Stimulated activated CD8-positive, alpha-beta memory T cell treated with anti-CD3 and anti-CD28 coated beads, Interleukin-12 subunit alpha, Interleukin-12 subunit beta, amount 100 ng/mL, for 24 hours (primary cell): ENCODE data around the gene ACAA2.

Experiments used
- DNase-seq: peaks from one replicate; pipeline ENCODE4 v3.0.0-alpha.2; 2020; ENCODE audit errors: extremely low read depth

The ACAA2 gene, protein sequence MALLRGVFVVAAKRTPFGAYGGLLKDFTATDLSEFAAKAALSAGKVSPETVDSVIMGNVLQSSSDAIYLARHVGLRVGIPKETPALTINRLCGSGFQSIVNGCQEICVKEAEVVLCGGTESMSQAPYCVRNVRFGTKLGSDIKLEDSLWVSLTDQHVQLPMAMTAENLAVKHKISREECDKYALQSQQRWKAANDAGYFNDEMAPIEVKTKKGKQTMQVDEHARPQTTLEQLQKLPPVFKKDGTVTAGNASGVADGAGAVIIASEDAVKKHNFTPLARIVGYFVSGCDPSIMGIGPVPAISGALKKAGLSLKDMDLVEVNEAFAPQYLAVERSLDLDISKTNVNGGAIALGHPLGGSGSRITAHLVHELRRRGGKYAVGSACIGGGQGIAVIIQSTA

DNA sequence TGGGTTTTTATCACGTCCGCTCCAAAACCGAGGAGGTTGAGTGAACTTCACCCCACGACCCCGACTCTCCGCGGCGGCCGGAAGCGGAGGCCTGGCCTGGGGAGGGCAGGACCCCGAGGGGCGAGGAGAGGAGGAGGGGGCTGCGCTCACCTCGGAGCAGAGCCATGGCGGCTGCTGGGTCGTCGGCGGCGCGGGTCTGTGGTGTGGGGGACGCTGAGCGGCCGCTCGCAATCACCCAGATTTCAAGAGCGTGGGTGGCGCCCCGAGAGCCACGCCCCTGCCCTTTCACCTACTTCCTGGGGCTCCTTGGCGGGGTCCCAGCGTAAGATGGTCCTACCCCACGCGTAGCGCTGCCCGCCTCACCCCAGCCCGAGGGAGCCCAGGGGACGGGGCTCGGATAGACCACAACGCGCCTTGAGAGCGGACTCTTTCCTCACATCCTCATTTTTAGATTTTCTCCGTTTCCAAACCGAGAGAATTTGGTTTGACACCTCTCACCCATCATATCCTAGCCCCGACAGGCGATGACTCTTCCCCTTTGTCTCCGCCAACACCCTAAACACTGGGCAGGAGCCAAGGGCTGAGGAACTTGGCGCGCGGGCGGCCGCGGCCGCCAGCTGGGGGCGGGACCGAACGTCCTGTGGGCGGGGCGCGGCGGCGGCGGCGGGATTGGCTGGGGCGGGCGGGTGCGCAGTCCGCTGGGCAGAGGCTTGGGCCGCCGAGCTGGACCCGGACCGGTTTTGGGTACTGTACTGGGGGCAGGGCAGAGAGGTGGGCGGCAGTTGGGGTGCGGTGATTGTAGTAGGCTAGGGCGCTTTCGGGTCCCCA, at the start of gene ACAA2:
Gene ACAA2, minus strand, starts transcription at position 215 of the 828 bp plus-strand sequence. Its CDS starts 49 bp downstream, at position 166.
- peak; percentile 65 for DNase-seq

DNA sequence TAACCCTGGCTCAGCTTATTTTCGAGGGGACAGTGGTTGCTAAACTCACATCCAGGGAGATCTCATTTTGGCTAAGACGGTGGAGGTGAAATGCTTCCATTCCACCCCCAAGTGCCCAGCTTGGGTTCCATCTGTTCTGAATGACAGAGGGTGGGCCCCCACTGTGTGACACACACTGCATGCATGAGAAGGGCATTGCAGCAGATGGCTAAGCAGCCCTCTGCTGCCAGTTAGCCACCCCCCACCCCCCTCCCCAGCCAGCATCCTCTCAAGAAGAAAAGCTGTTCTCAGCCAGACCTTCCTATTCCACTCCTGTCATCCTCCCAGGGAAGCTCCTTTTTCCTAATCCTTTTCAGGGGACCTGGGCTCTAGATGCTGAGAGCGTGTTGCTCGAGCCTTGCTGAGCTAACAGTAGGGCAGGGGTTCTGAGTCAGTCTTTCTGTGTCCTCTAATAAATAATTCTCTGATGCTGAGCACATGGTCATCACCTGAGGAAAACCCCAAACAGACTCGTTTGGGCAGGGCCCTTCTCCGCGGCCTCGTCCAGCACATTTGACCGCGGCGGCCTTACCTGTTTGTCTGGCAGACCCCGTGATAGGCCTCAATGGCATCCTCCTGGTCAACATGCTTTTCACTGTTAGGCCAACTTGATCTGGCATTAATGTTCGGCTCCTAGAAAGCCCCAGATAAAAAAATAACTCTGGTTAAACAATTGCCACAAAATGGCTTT, 49.5 kb upstream of the ACAA2 start:
- DNase-seq: no peak

DNA sequence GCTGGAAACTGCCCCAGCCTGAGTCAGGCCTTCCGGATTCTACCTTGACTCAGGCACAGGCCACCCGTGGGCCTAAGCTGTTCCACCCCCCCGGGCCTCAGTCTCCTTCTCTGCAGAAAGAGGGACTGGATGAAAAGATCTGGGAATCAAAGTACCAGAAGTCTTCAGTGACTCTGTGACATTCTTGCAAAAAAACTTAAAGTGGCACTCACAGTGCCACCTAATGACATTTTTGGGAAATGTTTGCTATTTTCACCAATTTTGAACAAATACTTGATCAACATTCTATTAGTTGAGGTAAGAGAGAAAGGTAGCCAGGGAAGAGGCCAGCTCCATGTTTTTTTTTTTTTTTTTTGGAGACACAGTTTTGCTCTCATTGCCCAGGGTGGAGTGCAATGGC, 48.3 kb upstream of the ACAA2 start:
- DNase-seq: no peak

DNA sequence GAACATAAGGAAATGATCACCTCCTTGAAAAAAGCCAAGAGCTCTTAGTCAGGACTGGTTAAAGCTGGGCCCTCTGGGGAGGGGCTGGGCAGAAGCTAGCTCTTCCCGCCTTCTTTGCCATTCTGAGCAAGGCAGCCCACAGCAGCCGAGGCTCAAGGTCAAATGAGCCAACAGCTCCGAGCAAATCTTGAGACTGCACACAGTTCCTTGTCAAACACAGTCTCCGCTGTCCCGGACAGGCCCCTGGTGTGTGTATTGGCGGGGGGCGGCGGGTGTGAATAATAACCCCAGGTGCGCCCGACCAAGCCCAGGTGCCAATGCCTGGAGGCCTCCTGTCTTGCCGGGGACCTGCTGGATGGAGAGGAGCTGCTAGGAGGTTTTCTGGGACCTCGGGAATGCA, 46.4 kb upstream of the ACAA2 start:
- no peak for DNase-seq

DNA sequence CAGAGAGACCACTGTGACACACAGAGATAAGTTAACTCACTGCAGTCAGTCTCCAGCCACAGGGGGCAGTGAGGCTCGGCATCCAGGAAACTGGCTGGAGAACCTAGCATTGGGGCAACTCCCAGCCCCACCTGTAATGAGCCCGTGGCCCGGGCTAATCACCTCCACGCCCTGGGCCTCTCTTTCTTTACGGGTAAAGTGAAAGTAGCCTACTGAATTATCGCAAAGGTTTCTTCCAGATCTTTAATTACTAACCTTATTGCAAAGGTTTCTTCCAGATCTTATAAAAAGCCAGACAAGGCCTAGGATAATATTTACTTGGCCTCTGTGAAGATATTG, 45.7 kb upstream of the ACAA2 start:
- no peak for DNase-seq

DNA sequence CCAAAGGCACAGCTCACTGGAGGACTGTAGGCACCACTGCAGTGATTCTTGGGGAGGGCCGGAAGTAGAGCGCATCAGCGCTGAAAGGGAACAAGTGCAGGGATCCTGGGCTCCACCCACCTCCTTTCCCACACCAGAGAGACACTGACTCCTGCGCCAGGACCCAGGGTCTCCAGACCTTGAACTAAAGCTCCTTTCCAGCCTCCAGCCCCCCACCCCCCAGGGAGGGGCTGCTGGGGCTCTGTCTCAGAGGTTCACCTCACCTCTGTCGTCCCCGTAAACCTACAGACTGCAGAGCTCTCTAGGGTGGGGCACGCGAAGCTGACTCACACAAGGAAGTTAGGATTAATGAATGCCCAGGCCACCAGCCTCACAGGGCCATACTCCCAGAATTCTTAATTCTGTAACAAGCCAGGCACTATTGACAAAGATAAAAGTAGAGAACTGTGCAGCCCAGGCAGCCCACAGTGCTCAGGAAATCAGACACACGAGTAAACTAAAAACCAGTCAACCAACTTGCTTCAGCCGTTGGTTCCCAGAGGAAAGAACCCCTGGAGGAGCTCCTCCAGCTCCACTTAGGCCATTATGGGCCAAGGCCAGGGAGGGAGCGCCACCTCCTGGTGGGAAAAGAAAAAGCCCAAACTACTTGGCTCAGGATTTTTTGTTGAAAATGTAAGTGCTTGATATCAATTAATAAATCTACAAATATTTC, 45.1 kb upstream of the ACAA2 start:
- DNase-seq: no peak

DNA sequence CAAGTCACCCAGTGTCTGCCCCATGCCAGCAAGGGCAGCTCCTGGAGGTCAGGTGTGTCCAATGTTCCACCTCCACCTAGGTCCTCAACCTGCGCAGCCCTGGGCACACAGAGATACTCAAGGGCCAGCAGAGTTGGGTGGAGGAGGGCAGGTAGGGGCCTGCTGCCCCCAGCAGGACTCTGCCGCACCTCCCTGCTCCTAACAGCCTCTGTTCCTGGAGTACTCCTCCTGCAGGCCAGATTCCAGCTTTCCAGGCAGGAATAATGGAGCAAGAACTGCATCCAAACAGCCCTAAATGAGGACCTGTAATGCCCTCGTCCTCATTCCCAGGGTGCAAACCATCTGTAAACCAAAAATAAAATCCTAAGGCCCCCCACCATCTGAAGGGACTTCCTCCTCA, 44.4 kb upstream of the ACAA2 start:
- no peak for DNase-seq

DNA sequence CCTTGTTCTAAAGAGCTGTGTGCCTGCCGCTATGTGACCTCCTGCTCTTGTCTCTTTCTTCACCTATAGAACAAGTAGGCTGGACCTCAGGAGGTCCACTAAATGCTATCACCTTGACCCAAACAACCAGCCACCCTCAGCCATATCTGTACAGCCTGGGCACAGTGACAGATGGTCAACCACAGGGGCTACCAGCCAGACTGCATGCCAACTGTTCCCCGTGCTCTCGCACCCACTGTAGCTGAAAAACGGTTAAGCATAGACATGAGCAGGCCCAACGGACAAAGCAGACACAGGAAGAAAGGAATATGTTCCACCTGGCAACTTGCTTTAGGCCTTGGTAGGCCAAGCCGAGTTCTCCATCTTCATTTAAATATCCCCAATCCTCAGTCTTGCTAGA, 43.2 kb upstream of the ACAA2 start:
- DNase-seq: no peak

DNA sequence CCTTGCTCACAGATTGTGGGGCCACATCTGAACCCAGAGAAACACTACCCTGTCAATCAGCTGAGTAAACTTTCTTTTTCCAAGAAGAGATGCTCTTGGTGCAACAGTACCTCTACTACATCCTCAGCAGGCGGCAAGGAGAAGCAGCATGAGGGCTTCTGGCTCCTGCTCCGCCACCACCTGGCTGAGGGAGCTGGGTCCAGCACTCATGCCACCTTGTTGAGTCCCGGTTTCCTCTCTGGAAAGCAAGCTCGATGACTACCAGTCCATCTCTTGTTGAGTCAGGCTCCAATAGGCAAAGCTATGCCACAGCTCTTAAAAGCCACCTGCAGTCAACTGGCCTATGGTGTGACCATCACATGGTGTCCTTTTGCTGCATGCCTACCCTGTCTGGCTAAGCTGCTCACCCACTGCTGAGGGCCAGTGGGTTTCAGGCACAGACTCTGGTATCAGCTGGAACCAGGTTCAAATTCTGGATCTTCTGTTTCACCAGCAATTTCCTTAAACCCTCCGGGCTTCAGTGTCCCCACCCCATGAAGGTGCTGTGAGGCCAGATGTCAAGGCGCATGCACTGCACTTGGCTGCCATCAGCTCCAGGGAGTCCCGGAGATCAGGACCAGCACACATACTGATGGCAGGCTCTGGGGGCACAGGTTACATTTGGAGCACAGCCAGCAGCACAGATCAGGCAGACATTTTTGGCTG, 42.5 kb upstream of the ACAA2 start:
- no peak for DNase-seq

DNA sequence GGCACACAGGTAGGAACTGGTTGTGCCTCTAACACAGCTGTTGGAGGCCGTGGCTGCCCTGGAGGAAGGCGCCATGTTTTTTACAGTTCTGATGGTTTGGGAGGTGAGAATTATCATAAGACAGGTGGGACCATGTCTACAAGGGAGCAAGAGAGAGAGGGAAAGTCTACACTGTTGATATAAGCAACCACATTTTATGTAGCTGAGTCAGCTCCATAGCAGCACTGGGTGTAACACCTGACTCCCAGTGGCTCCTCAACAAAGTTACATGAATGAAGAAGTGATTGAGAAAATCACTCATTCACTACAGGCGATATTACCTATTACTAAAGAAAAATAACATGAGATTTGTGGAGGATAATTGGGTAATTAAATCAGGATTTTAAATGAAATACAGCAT, 41.3 kb upstream of the ACAA2 start:
- DNase-seq: no peak

DNA sequence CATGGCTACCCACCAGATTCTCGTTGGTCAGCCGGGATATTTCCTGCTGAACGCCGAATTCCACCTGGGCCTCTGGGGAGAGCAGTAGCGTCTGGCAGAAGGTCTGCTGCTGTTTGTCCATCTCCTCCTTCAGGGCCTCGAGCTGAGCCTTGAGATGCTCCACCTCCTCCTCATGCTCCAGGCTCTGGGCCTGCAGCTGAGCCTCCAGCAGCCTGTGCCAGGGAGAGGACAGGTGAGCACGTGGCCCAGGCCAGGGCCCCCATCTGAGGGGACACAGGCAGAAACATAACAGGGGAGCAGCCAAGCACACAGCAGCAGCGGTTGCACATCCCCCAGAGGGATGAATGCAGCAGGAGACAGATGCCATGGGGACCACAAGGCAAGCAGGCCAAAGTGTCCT, 40.1 kb upstream of the ACAA2 start:
- DNase-seq: no peak

DNA sequence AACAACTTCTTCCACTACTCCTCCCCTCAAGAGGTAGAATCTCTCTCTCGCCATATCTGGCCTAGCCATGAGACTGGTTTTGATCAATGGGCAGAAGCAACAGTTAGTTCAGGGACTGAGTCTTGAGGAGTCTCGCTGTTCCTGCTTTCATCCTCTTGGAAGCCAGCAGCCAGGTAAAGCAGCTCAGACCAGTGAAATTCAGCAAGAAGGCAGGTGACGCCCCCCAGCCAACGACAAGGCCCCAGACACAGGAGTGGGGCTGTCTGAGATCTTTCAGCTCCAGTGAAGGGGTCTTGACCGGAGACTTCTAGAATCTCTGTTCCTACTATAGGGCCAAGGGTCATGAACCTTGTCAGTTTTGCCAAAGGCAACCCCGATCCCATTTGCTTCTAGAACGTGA, 39.7 kb upstream of the ACAA2 start:
- no peak for DNase-seq

DNA sequence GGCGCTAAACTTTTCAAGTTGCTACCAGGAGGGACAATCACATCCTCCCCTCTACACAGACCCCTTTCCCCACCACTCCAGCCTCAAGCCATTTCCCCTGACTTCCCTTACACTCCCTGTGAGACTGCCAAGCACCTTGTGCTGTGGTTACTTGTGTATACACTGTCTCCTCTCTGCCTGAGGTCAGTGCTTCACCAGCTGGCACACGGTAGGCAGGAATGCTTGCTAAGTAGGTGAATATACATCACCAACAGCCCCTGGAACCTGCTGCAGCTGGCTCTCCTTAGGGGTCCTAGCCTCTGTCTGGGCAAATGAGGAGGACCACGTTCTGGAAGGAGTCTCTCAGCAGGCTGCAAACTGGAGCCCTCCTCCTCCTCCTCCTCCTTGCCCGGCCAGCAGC, 38.3 kb upstream of the ACAA2 start:
- DNase-seq: no peak

DNA sequence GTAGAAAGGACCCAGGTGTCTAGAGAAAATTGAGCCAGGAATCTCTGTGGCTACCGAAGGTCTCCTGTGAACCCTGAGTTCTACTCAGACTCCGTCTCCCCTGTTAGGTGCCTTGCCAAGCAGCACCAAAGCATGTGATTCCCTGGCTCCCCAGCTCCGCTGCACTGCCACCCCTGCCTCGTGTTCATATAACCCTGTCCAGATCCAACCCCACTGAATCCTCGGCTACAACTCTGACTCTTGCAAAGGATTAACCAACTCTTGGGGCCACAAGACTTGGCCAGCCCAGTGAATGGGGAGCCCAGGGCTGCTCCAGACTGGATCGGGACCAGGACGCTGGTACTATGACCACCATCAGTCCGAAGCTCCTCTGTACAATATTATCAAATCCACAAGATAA, 37.3 kb upstream of the ACAA2 start:
- DNase-seq: no peak

DNA sequence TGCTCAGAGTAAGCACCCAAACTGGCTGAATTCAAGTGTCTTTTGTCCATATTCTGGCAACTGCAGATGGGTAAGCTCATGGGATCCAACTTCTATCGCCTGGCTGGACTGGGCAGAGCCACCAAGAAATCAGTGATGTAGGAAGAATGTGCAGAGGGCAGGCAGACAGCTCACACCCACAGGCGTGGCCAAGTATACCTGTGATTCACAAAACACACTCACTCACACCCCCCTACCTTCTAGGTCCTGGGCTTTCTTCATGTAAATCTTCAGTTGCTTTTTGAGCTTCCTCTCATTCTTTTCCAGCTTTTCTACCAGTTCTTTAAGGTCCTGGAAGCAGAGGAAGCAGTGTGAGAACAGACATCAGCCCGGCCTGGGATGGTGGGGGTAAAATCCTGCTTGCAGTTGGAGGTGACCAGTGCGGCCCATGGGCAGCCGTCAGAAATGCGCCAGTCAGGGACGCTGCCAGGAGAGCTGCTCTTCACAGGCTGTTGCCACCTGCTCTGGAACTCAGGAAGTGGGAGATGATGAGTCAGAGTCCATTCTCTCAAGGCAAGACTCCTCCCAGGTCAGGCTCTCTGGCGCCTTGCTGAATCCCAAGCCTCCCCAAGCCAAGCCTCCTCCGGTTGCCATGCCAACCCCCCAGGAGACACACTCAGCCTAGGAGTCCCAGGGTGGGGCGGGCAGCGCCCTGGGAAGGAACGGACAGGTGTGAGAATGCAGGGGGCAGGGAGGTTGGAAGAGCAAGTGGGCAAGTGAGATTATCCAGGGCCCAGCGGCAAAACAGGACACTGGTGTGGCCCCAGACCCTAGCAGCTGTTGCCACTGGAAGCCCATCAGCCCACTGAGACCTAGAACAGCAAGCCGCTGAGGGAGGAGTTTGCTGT, 36.2 kb upstream of the ACAA2 start:
- DNase-seq: no peak

DNA sequence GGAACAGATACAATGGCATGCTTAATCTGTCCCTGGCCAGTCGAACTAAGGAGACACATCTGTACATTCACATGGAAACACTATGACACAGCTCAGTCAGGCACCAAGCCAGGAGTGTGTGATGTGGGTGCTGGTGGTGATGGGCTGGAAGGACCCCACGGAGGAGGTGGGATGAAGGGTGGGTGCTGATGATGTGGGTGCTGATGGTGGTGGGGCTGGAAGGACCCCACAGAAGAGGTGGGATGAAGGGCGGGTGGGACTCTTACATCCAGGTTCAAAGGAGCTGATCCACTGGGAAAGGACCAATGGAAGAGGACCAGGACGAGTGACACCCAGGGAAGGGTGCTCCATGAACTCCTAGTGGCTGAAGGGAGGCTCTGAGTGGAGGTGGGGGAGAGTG, 34.8 kb upstream of the ACAA2 start:
- DNase-seq: no peak

DNA sequence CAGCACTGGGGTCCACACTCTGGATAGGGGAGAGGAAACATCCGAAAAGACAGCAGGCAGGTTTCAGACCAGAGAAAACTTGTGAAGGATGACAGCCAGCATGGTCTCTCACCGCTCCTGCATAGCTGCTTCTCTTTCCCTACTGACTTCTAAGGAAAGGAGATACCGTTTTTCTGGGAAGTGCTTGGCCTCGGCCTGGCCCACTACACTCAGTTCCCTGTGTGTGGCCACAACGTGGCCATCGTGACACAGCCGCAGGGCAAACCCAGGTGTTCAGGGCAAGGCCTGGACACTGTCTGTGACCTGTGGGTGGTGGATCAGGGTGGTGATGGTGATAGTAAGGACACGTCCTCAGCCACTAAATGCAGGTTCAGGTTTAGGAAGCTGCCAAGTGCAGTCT, 34.2 kb upstream of the ACAA2 start:
- no peak for DNase-seq

DNA sequence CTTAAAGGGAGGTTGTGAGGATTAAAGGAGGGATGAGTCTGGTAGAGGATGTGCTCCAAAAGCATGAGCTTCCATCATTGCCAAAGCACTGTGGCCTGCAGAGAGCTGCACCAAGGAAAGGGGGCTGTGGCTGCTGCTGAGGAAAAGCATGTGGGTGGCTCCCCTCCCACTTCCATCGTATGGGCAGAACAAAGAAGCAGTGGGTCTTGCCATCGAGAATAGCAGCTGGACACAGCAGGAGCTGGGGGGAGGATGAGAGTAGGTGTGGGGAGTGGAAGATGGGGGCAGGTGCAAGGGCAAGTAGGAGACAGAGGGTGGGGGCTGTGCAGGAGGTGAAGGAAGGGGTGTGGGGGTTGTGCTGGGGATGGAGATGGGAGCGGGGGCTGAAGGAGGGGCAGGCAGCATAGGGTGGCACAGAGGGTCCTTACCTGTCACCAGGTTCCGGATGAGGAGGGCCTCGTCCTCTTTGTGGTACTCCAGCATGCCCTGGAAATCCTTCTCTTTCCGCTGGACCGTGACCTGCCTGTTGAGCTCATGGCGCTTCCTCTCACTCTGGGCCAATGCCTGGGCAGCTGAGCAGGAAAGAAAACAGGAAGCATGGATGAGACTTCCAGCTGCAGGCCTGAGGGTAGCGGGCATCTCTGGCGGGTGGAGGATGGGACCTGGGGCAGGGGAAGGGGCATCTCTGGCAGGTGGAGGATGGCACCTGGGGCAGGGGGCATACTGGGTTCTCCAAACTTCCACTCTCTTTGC, 33.6 kb upstream of the ACAA2 start:
- no peak for DNase-seq

DNA sequence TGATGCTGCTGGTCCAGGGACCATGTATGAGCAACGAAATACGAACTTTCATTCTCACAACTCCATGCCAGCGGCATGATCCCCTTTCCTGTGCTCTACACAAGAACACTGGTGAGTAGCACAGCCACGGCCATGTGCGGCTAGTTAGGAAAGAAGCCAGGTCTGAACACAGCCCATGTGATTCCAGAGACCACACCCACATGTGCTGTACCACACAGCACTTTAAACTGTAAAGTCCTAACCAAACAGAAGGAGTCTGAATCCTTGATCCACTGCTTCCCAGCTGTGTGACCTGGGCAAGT, 33.0 kb upstream of the ACAA2 start:
- no peak for DNase-seq
